Vagina (tissue), 2 donors: ENCODE data around the gene DMRTB1.

Experiments used
- CTCF ChIP-seq, 3 experiments: fragments of 450-650 bp in 2 of 3; fragments of 200-600 bp in 1 of 3; sonication (generic) in 1 of 3; IDR thresholded peaks; one replicate each; pipeline ENCODE4 v1.5.1; 2017 to 2019; ENCODE audit warnings: antibody characterized with exemption in 3 of 3, mild to moderate bottlenecking in 2 of 3, moderate library complexity in 2 of 3
- POLR2A ChIP-seq, 2 donors: fragments of 450-650 bp; IDR thresholded peaks; one replicate each; pipeline ENCODE4 v1.6.1; 2017; ENCODE audit warnings: antibody characterized with exemption in 2 of 2, mild to moderate bottlenecking in 2 of 2, moderate library complexity in 2 of 2
- POLR2AphosphoS5 ChIP-seq, 2 donors: sonication (generic); formaldehyde crosslinking; IDR thresholded peaks; one replicate each; pipeline ENCODE4 v1.9.0; 2017; ENCODE audit warnings: antibody characterized with exemption in 2 of 2, mild to moderate bottlenecking in 2 of 2, low read depth in 1 of 2; ENCODE audit not compliant: insufficient read depth in 1 of 2

- TF ChIP-seq CTCF (IDR thresholded peaks at IDR 0.05), result no peak
- TF ChIP-seq POLR2AphosphoS5 (IDR thresholded peaks at IDR 0.05; ENCODE audit: insufficient read depth in 1 of 2, low read depth in 1 of 2), result no peak
- no peak for TF ChIP-seq POLR2A (IDR thresholded peaks at IDR 0.05)
These were observed 22.3 kb downstream of the DMRTB1 start for GRCh38 chr1:53481456-53481855.
